Activated CD4-positive, alpha-beta T cell treated with anti-CD3 and anti-CD28 coated beads, Interleukin-2, amount 50 U/mL, for 24 hours (primary cell): Measurements from ENCODE around the gene COMMD10.
"Not testable (repeated sequence)": the region's sequence is repeated elsewhere in the genome, so short reads cannot be mapped to it uniquely, and the experiment has no call there.

ENCODE experiments used
- DNase-seq, 2 donors: peaks; one replicate each; pipeline ENCODE4 v3.0.0-alpha.2; 2020; ENCODE audit warnings: low read depth in 1 of 2, low spot score in 1 of 2

Gene COMMD10

DNA sequence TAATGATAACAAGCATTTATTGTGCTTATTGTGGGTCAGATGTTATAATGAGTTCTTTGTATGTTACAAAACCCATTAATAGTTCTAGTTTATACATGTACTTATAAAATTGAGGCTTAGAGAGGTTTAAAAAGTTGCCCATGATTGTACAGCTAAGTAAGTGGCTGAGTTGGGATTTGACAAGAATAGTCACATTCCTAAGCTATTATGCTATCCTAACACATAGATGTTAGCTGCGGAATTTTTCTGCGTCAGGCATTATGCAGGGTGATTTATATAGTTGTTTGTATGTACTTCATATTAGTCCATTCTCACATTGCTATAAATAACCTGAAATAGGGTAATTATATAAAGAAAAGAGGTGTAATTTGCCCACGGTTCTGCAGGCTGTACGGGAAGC lies 12.5 kb downstream of the COMMD10 start:
- DNase-seq = no peak

GRCh38 chr5:116098998-116099397 lies 14.2 kb downstream of the COMMD10 start:
- DNase-seq = no peak

DNA sequence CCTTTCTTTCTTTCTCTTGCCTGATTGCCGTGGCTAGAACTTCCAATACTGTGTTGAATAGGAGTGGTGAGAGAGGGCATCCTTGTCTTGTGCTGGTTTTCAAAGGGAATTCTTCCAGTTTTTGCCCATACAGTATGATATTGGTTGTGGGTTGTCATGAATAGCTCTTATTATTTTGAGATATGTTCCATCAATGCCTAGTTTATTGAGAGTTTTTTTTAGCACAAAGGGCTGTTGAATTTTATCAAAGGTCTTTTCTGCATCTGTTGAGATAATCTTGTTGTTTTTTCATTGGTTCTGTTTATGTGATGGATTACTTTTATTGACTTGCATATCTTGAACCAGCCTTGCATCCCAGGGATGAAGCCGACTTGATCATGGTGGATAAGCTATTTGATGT lies 20.1 kb downstream of the COMMD10 start:
- DNase-seq = not testable (repeated sequence)

- no peak for DNase-seq
These were observed 30.3 kb downstream of the COMMD10 start for GRCh38 chr5:116115163-116115562.

GRCh38 chr5:116130471-116130870 lies 45.6 kb downstream of the COMMD10 start:
- DNase-seq = no peak

GRCh38 chr5:116130976-116131375 lies 46.2 kb downstream of the COMMD10 start:
- DNase-seq = no peak

DNA sequence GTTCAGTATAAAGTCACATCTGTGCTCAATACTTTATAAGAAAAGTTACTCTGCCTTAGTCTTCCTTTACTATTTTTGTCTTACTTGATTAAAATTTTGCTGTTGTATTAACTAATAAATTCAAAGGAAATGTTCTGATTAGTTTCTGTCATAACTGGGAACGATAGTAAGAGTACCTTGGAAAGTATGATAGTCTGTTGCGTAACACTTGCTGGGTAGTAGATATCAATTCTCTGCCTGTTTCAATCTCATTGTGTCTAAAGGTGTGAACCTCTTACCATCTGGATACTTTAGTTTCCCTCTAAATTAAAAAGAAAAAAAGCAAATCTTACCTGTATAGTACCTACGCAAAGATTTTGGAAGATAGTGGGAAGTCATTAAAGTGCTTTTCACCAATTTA lies 48.5 kb downstream of the COMMD10 start:
- DNase-seq = no peak

GRCh38 chr5:116135344-116135743 lies 50.5 kb downstream of the COMMD10 start:
- DNase-seq = no peak

- DNase-seq = no peak
These were observed 52.9 kb downstream of the COMMD10 start for GRCh38 chr5:116137544-116138378.

GRCh38 chr5:116142495-116142894 lies 57.7 kb downstream of the COMMD10 start:
- DNase-seq = no peak

- DNase-seq = no peak
These were observed 59.3 kb downstream of the COMMD10 start for GRCh38 chr5:116144103-116144502.

- no peak for DNase-seq
These were observed 60.2 kb downstream of the COMMD10 start for GRCh38 chr5:116144991-116145390.

- DNase-seq = no peak
These were observed 60.6 kb downstream of the COMMD10 start for GRCh38 chr5:116145416-116145815.

DNA sequence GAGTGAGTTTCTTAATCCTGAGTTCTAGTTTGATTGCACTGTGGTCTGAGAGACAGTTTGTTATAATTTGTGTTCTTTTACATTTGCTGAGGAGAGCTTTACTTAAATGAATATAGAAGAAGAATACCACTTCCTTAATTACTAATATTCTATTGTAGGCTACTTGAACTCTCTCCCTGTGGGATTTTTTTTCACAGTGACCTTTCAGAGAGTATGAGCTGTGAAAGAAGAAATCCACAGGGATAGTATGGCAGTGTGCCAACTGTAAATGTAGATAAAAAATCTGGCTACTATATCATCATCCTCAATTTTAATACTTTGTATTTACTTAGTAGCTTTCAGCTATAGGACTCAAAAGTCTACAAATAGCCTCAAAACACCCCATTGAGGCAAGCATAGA lies 67.3 kb downstream of the COMMD10 start:
- DNase-seq = no peak

DNA sequence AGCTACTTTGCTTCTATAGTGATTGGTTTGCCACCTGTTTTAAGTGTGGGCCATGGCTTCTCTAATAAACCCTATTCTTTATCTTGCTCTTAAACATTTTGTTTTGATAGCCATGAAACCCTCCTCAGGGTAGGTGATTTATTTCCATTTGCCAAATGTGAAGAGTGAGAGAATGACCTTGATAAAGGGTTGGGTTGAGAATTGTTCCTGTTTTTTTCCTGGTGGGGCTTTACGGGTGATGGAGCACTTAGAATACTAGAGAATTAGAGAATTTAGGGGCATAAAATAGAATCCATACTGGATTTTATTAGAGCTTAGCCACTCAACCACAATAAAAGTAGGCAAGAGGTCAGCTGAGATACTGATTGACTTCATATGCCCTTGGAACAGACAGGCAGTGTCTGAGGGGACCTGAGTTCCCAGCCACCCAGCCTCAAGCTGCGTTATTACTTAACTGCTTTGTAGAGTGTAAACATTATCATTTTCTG lies 68.9 kb downstream of the COMMD10 start:
- no peak for DNase-seq

DNA sequence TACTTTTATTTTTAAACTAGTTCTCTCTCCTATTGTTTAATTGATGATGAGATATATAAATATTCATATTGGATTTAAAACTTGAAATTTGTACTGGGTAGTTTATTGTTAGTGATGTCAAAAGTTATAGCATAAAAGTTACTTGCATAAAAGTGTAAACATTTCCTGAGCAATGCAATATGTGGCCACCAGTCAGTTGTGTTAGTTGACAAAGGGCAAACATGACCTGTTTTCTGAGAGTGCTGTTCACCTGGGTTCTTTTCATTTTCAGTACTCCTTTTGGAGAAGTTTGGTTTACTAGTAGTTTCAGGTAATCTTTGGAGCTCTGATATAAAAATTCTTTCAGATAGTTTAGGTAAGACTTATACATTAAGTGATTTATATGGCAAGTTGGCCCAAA lies 69.4 kb downstream of the COMMD10 start:
- DNase-seq = no peak

- no peak for DNase-seq
These were observed 70.1 kb downstream of the COMMD10 start for GRCh38 chr5:116154931-116155330.

DNA sequence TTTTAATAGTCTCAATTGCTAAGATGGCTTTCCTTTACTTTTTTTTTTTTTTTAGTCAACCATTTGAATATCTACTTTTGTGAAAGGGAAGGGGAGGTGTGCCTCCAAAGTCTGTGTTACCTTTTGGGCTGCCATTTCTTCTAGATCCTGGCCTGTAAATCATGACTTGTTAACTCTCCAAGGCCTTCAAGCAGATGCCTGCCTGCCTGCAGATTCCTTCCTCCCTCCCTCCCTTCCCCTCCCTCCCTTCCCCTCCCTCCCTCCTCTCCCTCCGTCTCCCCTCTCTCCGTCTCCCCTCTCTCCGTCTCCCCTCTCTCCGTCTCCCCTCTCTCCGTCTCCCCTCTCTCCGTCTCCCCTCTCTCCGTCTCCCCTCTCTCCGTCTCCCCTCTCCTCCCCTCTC lies 73.1 kb downstream of the COMMD10 start:
- DNase-seq = no peak

- no peak for DNase-seq
These were observed 74.2 kb downstream of the COMMD10 start for GRCh38 chr5:116159006-116159405.

DNA sequence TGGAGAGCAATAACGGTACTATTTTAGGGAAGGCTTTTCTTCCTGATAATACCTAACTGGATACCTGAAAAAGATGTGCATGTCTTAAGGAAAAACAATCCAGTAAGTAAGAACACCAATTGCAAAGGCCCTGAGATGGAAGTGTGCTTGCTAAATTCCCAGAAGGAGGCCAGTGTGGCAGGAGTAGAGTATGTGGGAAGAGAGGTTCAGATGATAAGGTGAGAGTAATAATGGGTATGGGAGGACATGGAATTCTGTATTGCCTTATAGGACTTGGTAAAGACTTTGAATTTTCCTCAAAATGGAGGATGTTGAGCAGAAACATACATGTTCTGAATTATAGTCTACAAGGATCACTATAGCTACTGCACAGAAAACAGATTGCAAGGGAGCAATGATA lies 89.3 kb downstream of the COMMD10 start:
- no peak for DNase-seq

- DNase-seq = no peak
These were observed 91.3 kb downstream of the COMMD10 start for GRCh38 chr5:116176121-116176520.

DNA sequence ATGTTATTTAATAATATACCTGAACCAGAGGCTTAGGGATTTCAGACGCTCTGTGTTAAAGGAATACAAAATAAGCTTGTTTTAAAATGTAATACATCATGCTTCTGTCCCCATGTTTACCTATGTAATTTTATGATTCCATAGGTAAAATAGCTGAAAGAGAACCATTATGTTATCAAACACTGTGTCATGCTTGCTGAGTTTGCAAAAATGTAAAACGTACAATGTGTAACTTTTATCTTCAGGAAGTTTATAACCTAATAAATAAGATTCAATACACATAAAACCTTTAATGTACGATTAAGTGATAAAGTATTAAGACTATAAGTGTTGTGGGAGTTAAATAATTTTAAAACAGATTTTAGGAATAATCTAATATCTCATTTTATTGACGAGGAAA lies 94.1 kb downstream of the COMMD10 start:
- DNase-seq = no peak

DNA sequence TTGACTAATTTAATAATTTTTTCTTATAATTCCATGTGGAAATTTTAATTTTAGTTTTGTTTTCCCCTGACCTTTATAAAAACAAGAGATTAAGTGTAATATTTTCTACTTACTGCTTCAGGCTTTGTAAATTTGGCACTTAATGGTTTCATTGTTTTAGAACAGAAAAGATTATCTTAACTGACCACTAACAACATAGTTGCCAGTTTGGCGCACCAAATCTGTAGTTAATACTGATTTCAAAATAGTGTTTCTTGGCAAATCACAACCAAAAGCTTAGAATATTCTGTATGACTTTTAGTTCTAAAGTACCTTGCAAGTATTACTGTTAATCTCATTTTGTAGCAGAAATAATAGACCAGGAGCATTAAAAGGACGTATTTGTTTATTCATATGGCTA lies 124.3 kb downstream of the COMMD10 start:
- DNase-seq = no peak
